PC-3 (cell line): ENCODE measurements around the gene DMC1. TPM values are rescaled to one million over a fixed set of nuclear protein-coding genes. Genes with fewer than 3 reads are reported as not detected.

Source experiments
- ATAC-seq: fragments of 200-7000 bp; cut with Tn5 transposase; 2 replicates; pipeline ENCODE4 v1.9.1; 2020; ENCODE audit warnings: mild to moderate bottlenecking, moderate library complexity
- BruUV-seq: library from RNA; stranded (reverse); fragments of 400-500 nt; replicated peaks from 2 replicates; lab custom pipeline; 2021; lab: Mats Ljungman, UMichigan
- CTCF ChIA-PET: fragments of 300-600 bp; sonication (Branson Sonifier 250); formaldehyde crosslinking; loops from one replicate; lab custom pipeline; 2022; ENCODE audit warnings: antibody characterized with exemption; lab: Charles Lee
- POLR2A ChIA-PET: fragments of 300-600 bp; sonication (Branson Sonifier 250); formaldehyde crosslinking; loops from one replicate; lab custom pipeline; 2022; ENCODE audit warnings: antibody characterized with exemption; ENCODE audit not compliant: unreplicated experiment; lab: Charles Lee
- DNase-seq: peaks from one replicate; pipeline ENCODE4 v3.0.0-alpha.2; 2015
- H2AFZ ChIP-seq: fragments of 300-600 bp; sonication (generic); 2 replicates; pipeline ENCODE4 v1.6.0; 2016; ENCODE audit warnings: antibody characterized with exemption, low read length
- H3F3A ChIP-seq: fragments of 300-600 bp; sonication (generic); one replicate; pipeline ENCODE4 v1.6.0; 2017; ENCODE audit warnings: antibody characterized with exemption, low read length, control low read depth, mild to moderate bottlenecking; ENCODE audit not compliant: unreplicated experiment
- H3K27ac ChIP-seq: fragments of 300-600 bp; sonication (generic); 2 replicates; pipeline ENCODE4 v1.5.1; 2016; ENCODE audit warnings: mild to moderate bottlenecking, low read length
- H3K27me3 ChIP-seq: fragments of 300-600 bp; sonication (generic); 2 replicates; pipeline ENCODE4 v1.6.1; 2016; ENCODE audit warnings: low read length, mixed read lengths
- H3K36me3 ChIP-seq: fragments of 300-600 bp; sonication (generic); 2 replicates; pipeline ENCODE4 v1.6.1; 2016; ENCODE audit warnings: low read depth, mixed run types, low read length, mixed read lengths
- H3K4me1 ChIP-seq: fragments of 300-600 bp; sonication (generic); 2 replicates; pipeline ENCODE4 v1.5.1; 2016; ENCODE audit warnings: low read length; ENCODE audit not compliant: insufficient read depth
- H3K4me2 ChIP-seq: fragments of 300-600 bp; sonication (generic); 2 replicates; pipeline ENCODE4 v1.6.0; 2016; ENCODE audit warnings: low read length
- H3K4me3 ChIP-seq: fragments of 300-600 bp; sonication (generic); 2 replicates; pipeline ENCODE4 v1.5.1; 2016; ENCODE audit warnings: mild to moderate bottlenecking, low read length, mixed read lengths
- H3K79me2 ChIP-seq: fragments of 300-600 bp; sonication (generic); 2 replicates; pipeline ENCODE4 v1.6.1; 2017; ENCODE audit warnings: low read length, mixed read lengths
- H3K9ac ChIP-seq: fragments of 300-600 bp; sonication (generic); 2 replicates; pipeline ENCODE4 v1.6.0; 2016; ENCODE audit warnings: mild to moderate bottlenecking, low read length
- H3K9me2 ChIP-seq: fragments of 300-600 bp; sonication (generic); replicated peaks from 2 replicates; pipeline ENCODE4 v1.6.1; 2016; ENCODE audit warnings: mixed run types, low read length, mixed read lengths
- H3K9me3 ChIP-seq: fragments of 300-600 bp; sonication (generic); 2 replicates; pipeline ENCODE4 v1.6.1; 2016; ENCODE audit warnings: low read length, mixed read lengths
- H4K20me1 ChIP-seq: fragments of 300-600 bp; sonication (generic); 2 replicates; pipeline ENCODE4 v1.6.1; 2016; ENCODE audit warnings: low read length, mixed read lengths
- EZH2 ChIP-seq: fragments of 300-600 bp; sonication (generic); IDR thresholded peaks from one replicate; pipeline ENCODE4 v1.6.1; 2017; ENCODE audit warnings: antibody characterized with exemption, mild to moderate bottlenecking, low read length; ENCODE audit not compliant: unreplicated experiment
- EZH2phosphoT487 ChIP-seq: fragments of 300-600 bp; sonication (generic); IDR thresholded peaks from 2 replicates; pipeline ENCODE4 v1.6.1; 2018; ENCODE audit warnings: mild to moderate bottlenecking, antibody characterized with exemption, low read length, borderline replicate concordance
- intact Hi-C: fragments of 100-400 bp; cut with micrococcal nuclease; formaldehyde crosslinking; loops from 2 replicates; pipeline ENCODE4 v1.9.0; 2023
- total RNA-seq: library from RNA; depleted of rRNA; stranded (reverse); fragments of >200 nt; gene quantifications from 2 replicates; pipeline ENCODE4 v1.2.3, GENCODE V29; 2014
- TF ChIP-seq, protein P1 (sequence below): fragments of 300-600 bp; sonication (generic); conservative IDR thresholded peaks from 2 replicates; pipeline ENCODE4 v1.5.1; 2017; ENCODE audit warnings: antibody characterized with exemption, low read depth, mild to moderate bottlenecking, low read length

DMC1 gene
- total RNA-seq, 1 experiment from 2014 or later, result not detected

- TF ChIP-seq, protein P1, sequence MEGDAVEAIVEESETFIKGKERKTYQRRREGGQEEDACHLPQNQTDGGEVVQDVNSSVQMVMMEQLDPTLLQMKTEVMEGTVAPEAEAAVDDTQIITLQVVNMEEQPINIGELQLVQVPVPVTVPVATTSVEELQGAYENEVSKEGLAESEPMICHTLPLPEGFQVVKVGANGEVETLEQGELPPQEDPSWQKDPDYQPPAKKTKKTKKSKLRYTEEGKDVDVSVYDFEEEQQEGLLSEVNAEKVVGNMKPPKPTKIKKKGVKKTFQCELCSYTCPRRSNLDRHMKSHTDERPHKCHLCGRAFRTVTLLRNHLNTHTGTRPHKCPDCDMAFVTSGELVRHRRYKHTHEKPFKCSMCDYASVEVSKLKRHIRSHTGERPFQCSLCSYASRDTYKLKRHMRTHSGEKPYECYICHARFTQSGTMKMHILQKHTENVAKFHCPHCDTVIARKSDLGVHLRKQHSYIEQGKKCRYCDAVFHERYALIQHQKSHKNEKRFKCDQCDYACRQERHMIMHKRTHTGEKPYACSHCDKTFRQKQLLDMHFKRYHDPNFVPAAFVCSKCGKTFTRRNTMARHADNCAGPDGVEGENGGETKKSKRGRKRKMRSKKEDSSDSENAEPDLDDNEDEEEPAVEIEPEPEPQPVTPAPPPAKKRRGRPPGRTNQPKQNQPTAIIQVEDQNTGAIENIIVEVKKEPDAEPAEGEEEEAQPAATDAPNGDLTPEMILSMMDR, result no peak
- TF ChIP-seq EZH2 (no peak), EZH2phosphoT487 (no peak)
- H3K4me2 ChIP-seq, result no peak overlapping the region
- no peak for ATAC-seq
- no peak overlapping the region for H3K27ac ChIP-seq
- H3K9me3 ChIP-seq, result no peaks in the 10 kb centered on the region
- peaks cover 85% of the 10 kb centered on the region for H3K36me3 ChIP-seq
- no peaks in the 10 kb centered on the region for H3K27me3 ChIP-seq
- H3K9me2 ChIP-seq, result no peaks in the 10 kb centered on the region
- no peak overlapping the region for H3K4me3 ChIP-seq
- H3F3A ChIP-seq, result no peaks in the 10 kb centered on the region
- intact Hi-C loops, result no loop called here
- H3K79me2 ChIP-seq, result peaks cover 37% of the 10 kb centered on the region
- no peak overlapping the region for H2AFZ ChIP-seq
- 0 out of 2 replicates have a peak, but pooled peaks cover 10% of the 10 kb centered on the region for H4K20me1 ChIP-seq
- ChIA-PET POLR2A (no interaction called here), CTCF (interaction anchor here (0.7 kb wide), 1 partner anchor 44 kb away, joined by 3 read pairs; no protein-coding TSS in a partner anchor)
- no TSS peak for BruUV-seq
- no peak overlapping the region for H3K9ac ChIP-seq
- H3K4me1 ChIP-seq, result no peaks in the 10 kb centered on the region
- no peak for DNase-seq
Observed at GRCh38 chr22:38494939-38495338, 75.0 kb downstream of the DMC1 start.

DNA sequence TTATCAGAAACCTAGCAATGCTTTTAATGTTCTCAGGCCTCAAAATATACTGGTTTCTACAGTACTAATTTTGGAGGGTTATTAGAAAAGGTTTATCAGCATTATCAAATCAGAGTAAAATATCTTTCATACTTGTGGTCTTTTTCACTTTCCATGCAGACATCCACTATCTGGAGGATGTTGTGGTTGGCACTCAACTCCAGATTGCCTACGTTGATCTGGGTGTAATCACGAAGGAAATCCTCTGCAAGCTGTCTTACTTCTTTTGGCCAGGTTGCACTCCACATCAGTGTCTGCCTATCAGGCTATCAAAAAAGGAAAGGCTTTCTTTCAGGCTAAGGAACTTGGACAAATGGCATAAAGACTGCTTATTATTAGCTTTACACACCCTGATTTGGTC lies 75.5 kb downstream of the DMC1 start:
- H2AFZ ChIP-seq, result no peak overlapping the region
- H3K4me2 ChIP-seq, result no peak overlapping the region
- ATAC-seq, result no peak
- intact Hi-C loops, result no loop called here
- no peak for TF ChIP-seq EZH2
- no peak for TF ChIP-seq EZH2phosphoT487
- TF ChIP-seq, protein P1, result no peak
- H3K36me3 ChIP-seq, result peaks cover 87% of the 10 kb centered on the region
- ChIA-PET CTCF (interaction anchor here (0.7 kb wide), 1 partner anchor 44 kb away, joined by 3 read pairs; no protein-coding TSS in a partner anchor), POLR2A (no interaction called here)
- no peaks in the 10 kb centered on the region for H3K27me3 ChIP-seq
- no peaks in the 10 kb centered on the region for H3K9me3 ChIP-seq
- H3K79me2 ChIP-seq, result peaks cover 33% of the 10 kb centered on the region
- H3K9me2 ChIP-seq, result no peaks in the 10 kb centered on the region
- no peak for DNase-seq
- H4K20me1 ChIP-seq, result 0 out of 2 replicates have a peak, but pooled peaks cover 10% of the 10 kb centered on the region
- H3K27ac ChIP-seq, result no peak overlapping the region
- no peak overlapping the region for H3K4me3 ChIP-seq
- BruUV-seq, result no TSS peak
- no peaks in the 10 kb centered on the region for H3F3A ChIP-seq
- H3K4me1 ChIP-seq, result no peaks in the 10 kb centered on the region
- H3K9ac ChIP-seq, result no peak overlapping the region

GRCh38 chr22:38491707-38492348 lies 78.2 kb downstream of the DMC1 start:
- H3K36me3 ChIP-seq, result peaks cover 87% of the 10 kb centered on the region
- H3K9ac ChIP-seq, result no peak overlapping the region
- no peak overlapping the region for H3K27ac ChIP-seq
- no peaks in the 10 kb centered on the region for H3F3A ChIP-seq
- no peak overlapping the region for H2AFZ ChIP-seq
- H3K27me3 ChIP-seq, result no peaks in the 10 kb centered on the region
- TF ChIP-seq, protein P1, result no peak
- no peak for TF ChIP-seq EZH2
- no peak for TF ChIP-seq EZH2phosphoT487
- no peak overlapping the region for H3K4me2 ChIP-seq
- DNase-seq, result no peak
- H3K9me3 ChIP-seq, result no peaks in the 10 kb centered on the region
- no peaks in the 10 kb centered on the region for H3K9me2 ChIP-seq
- H4K20me1 ChIP-seq, result peaks cover 17% of the 10 kb centered on the region; the same call in 1 of the 2 replicates
- intact Hi-C loops, result no loop called here
- POLR2A ChIA-PET, result no interaction called here
- H3K4me1 ChIP-seq, result no peaks in the 10 kb centered on the region
- ATAC-seq, result peak; percentile 35
- no peak overlapping the region for H3K4me3 ChIP-seq
- H3K79me2 ChIP-seq, result 0 out of 2 replicates have a peak, but pooled peaks cover 12% of the 10 kb centered on the region
- BruUV-seq, result no TSS peak
- CTCF ChIA-PET, result no interaction called here
